Measurements from ENCODE around the gene CADM1.

CADM1 gene

GRCh38 chr11:115280775-115281174 lies 223.4 kb downstream of the CADM1 start:
- DNase-seq: no peak
- in situ Hi-C loops (cut with HindIII; ENCODE audit: low pct_ligation_motif_present, low pct_unique_long_range_greater_than_20kb, low sequenced_read_pairs): no loop called here

GRCh38 chr11:115279813-115280761 lies 224.1 kb downstream of the CADM1 start:
- in situ Hi-C loops (cut with HindIII; ENCODE audit: low pct_ligation_motif_present, low pct_unique_long_range_greater_than_20kb, low sequenced_read_pairs): no loop called here
- no peak for DNase-seq

GRCh38 chr11:115276799-115277198 lies 227.4 kb downstream of the CADM1 start:
- DNase-seq: no peak
- in situ Hi-C loops (cut with HindIII; ENCODE audit: low pct_ligation_motif_present, low pct_unique_long_range_greater_than_20kb, low sequenced_read_pairs): no loop called here

GRCh38 chr11:115276191-115276590 lies 228.0 kb downstream of the CADM1 start:
- no peak for DNase-seq
- in situ Hi-C loops (cut with HindIII; ENCODE audit: low pct_ligation_motif_present, low pct_unique_long_range_greater_than_20kb, low sequenced_read_pairs): no loop called here

GRCh38 chr11:115275045-115275444 lies 229.2 kb downstream of the CADM1 start:
- DNase-seq: no peak
- in situ Hi-C loops (cut with HindIII; ENCODE audit: low pct_ligation_motif_present, low pct_unique_long_range_greater_than_20kb, low sequenced_read_pairs): no loop called here

- in situ Hi-C loops (cut with HindIII; ENCODE audit: low pct_ligation_motif_present, low pct_unique_long_range_greater_than_20kb, low sequenced_read_pairs): no loop called here
- no peak for DNase-seq
Measured at GRCh38 chr11:115272925-115273324, 231.3 kb downstream of the CADM1 start.

- no peak for DNase-seq
- in situ Hi-C loops (cut with HindIII; ENCODE audit: low pct_ligation_motif_present, low pct_unique_long_range_greater_than_20kb, low sequenced_read_pairs): no loop called here
Measured at GRCh38 chr11:115271643-115272042, 232.6 kb downstream of the CADM1 start.

GRCh38 chr11:115269191-115269950 lies 234.8 kb downstream of the CADM1 start:
- DNase-seq: no peak
- in situ Hi-C loops (cut with HindIII; ENCODE audit: low pct_ligation_motif_present, low pct_unique_long_range_greater_than_20kb, low sequenced_read_pairs): no loop called here

GRCh38 chr11:115267871-115268270 lies 236.3 kb downstream of the CADM1 start:
- DNase-seq: no peak
- in situ Hi-C loops (cut with HindIII; ENCODE audit: low pct_ligation_motif_present, low pct_unique_long_range_greater_than_20kb, low sequenced_read_pairs): no loop called here

- no peak for DNase-seq
- in situ Hi-C loops (cut with HindIII; ENCODE audit: low pct_ligation_motif_present, low pct_unique_long_range_greater_than_20kb, low sequenced_read_pairs): no loop called here
Measured at GRCh38 chr11:115267238-115267781, 236.9 kb downstream of the CADM1 start.

GRCh38 chr11:115266066-115266639 lies 238.1 kb downstream of the CADM1 start:
- in situ Hi-C loops (cut with HindIII; ENCODE audit: low pct_ligation_motif_present, low pct_unique_long_range_greater_than_20kb, low sequenced_read_pairs): no loop called here
- DNase-seq: no peak

- in situ Hi-C loops (cut with HindIII; ENCODE audit: low pct_ligation_motif_present, low pct_unique_long_range_greater_than_20kb, low sequenced_read_pairs): no loop called here
Measured at GRCh38 chr11:115263799-115264656, 240.2 kb downstream of the CADM1 start.

GRCh38 chr11:115258216-115258615 lies 246.0 kb downstream of the CADM1 start:
- in situ Hi-C loops (cut with HindIII; ENCODE audit: low pct_ligation_motif_present, low pct_unique_long_range_greater_than_20kb, low sequenced_read_pairs): no loop called here
- no peak for DNase-seq

More at GRCh38 chr11:115263799-115264656, 240.2 kb downstream of the CADM1 start:
- no peak for DNase-seq

- no peak for DNase-seq
- in situ Hi-C loops (cut with HindIII; ENCODE audit: low pct_ligation_motif_present, low pct_unique_long_range_greater_than_20kb, low sequenced_read_pairs): no loop called here
Measured at GRCh38 chr11:115257678-115258077, 246.5 kb downstream of the CADM1 start.

- DNase-seq: no peak
Measured at GRCh38 chr11:115257270-115257669, 246.9 kb downstream of the CADM1 start.

GRCh38 chr11:115256397-115257197 lies 247.6 kb downstream of the CADM1 start:
- in situ Hi-C loops (cut with HindIII; ENCODE audit: low pct_ligation_motif_present, low pct_unique_long_range_greater_than_20kb, low sequenced_read_pairs): no loop called here
- DNase-seq: no peak

More at GRCh38 chr11:115257270-115257669, 246.9 kb downstream of the CADM1 start:
- in situ Hi-C loops (cut with HindIII; ENCODE audit: low pct_ligation_motif_present, low pct_unique_long_range_greater_than_20kb, low sequenced_read_pairs): no loop called here

GRCh38 chr11:115255006-115255762 lies 249.0 kb downstream of the CADM1 start:
- in situ Hi-C loops (cut with HindIII; ENCODE audit: low pct_ligation_motif_present, low pct_unique_long_range_greater_than_20kb, low sequenced_read_pairs): no loop called here

More at GRCh38 chr11:115255006-115255762, 249.0 kb downstream of the CADM1 start:
- DNase-seq: no peak
